Measurements from ENCODE around the gene SLC9A2. TPM values are rescaled to one million over a fixed set of nuclear protein-coding genes. Genes with fewer than 3 reads are reported as not detected.

Gene SLC9A2
- total and polyA plus RNA-seq, 10 of the 15 experiments (the other 5 are each of a cell fraction or from before 2014, with no cell fraction given), result 0.13 to 1.2 (median 0.79) TPM

DNA sequence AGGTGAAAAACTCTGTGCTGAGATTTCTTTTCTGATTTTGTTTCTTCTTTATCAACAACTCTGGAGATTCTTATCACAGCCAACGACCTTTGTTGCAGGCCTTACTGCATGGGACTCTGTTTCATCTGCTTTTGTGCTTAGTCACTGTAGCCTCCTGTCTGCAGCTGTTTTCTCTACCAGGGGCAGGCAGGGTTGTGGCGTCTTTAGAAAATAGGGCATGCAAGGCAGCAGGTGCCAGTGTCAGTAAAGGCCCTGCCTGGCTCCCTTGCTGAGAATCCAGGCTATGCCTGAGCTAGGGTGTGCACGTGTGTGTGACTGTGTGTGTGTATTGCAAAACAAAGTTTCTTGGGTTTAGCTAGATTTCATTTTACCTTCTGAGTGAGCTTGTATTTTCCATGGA is 14.6 kb upstream of the SLC9A2 start:
- ChIA-PET CTCF (interaction anchor here (0.9 to 2.4 kb wide), 3 partner anchors 11 to 131 kb away, joined by 3 to 15 read pairs (median 6); partner anchors contain the start of gene SLC9A4), RAD21 (ENCODE audit: unreplicated experiment) (no interaction called here), POLR2A (interaction anchor here (0.6 kb wide), 1 partner anchor 189 kb away, joined by 3 read pairs; no protein-coding TSS in a partner anchor), SMC1A (ENCODE audit: uncharacterized antibody, unreplicated experiment) (interaction anchor here (0.7 to 1.2 kb wide), 3 partner anchors 11 to 113 kb away, joined by 3 to 4 read pairs (median 4); no protein-coding TSS in a partner anchor)
- 5% methylated on average over 3 of the region's 3 CpGs for WGBS (ENCODE audit: insufficient coverage, insufficient replicate concordance, low lambda C conversion rate, missing lambda C conversion rate)
- Histone ChIP-seq H4K20me1 (ENCODE audit: control insufficient read depth, insufficient read depth) (no peaks in the 10 kb centered on the region), H3K9ac (ENCODE audit: control insufficient read depth, insufficient read depth, low read length) (no peak overlapping the region), H3K36me3 (ENCODE audit: control insufficient read depth in 2 of 2, insufficient read depth in 2 of 2, low read length in 1 of 2) (no peaks in the 10 kb centered on the region), H3K27me3 (replicated peaks in 1 of 2; ENCODE audit: control insufficient read depth in 2 of 2, insufficient read depth in 2 of 2, low read length in 1 of 2) (no peaks in the 10 kb centered on the region; a peak in 1 of 4 replicates), H3K79me2 (ENCODE audit: control insufficient read depth, insufficient read depth, low read length) (no peaks in the 10 kb centered on the region), H3K4me3 (no peak overlapping the region), H3K9me3 (replicated peaks; ENCODE audit: control insufficient read depth, insufficient read depth, low read length) (no peaks in the 10 kb centered on the region), H3K4me1 (ENCODE audit: control insufficient read depth, insufficient read depth, low read length) (no peaks in the 10 kb centered on the region), H3K4me2 (ENCODE audit: control insufficient read depth, insufficient read depth) (no peak overlapping the region), H3K27ac (ENCODE audit: control insufficient read depth, insufficient read depth) (no peak overlapping the region), H2AFZ (ENCODE audit: control insufficient read depth, low read depth, low read length) (no peak overlapping the region)
- no TSS peak for BruUV-seq (replicated peaks)
- in situ Hi-C loops (cut with MboI) (no loop called here), intact Hi-C loops (cut with micrococcal nuclease; ENCODE audit: unreplicated experiment) (no loop called here)
- ATAC-seq, result no peak
- no peak for FAIRE-seq
- TF ChIP-seq SREBF1 (IDR thresholded peaks at IDR 0.05; ENCODE audit: low read length) (no peak), EED (IDR thresholded peaks at IDR 0.05; ENCODE audit: low read depth) (no peak), PAX5 (IDR thresholded peaks at IDR 0.05; ENCODE audit: borderline replicate concordance, low read depth, low read length) (no peak), NR2F1 (conservative IDR thresholded peaks at IDR 0.05) (no peak), TARDBP (IDR thresholded peaks at IDR 0.05; ENCODE audit: borderline replicate concordance) (no peak), RELA (IDR thresholded peaks at IDR 0.05; ENCODE audit: borderline replicate concordance, partially characterized antibody) (no peak), SIX5 (IDR thresholded peaks at IDR 0.05; ENCODE audit: low read depth, low read length, severe bottlenecking) (no peak), TCF3 (IDR thresholded peaks at IDR 0.05; ENCODE audit: borderline replicate concordance, insufficient read depth, low read depth, low read length) (no peak), HDAC6 (IDR thresholded peaks at IDR 0.05; ENCODE audit: unreplicated experiment) (no peak), POU2F2 (IDR thresholded peaks at IDR 0.05; ENCODE audit: borderline replicate concordance, low read depth, low read length) (no peak), ZBED1 (IDR thresholded peaks at IDR 0.05; ENCODE audit: borderline replicate concordance) (no peak), POLR2AphosphoS5 (IDR thresholded peaks at IDR 0.05; ENCODE audit: low read length) (no peak)
- DNase-seq (ENCODE audit: low read depth, low spot score), result no peak

All from GM12878 (cell line).